K562 (cell line): ENCODE data around the gene ZNF763. TPM values are rescaled to one million over a fixed set of nuclear protein-coding genes. Genes with fewer than 3 reads are reported as not detected.

Experiments used
- ADNP ChIP-seq: fragments of 200-800 bp; sonication (Bioruptor generic); IDR thresholded peaks from 2 replicates; pipeline ENCODE4 v1.6.1; 2016; ENCODE audit warnings: missing genetic modification characterization, missing compliant biosample characterization
- ELF2 ChIP-seq: fragments of 250-450 bp; sonication (Bioruptor Pico); IDR thresholded peaks from 2 replicates; pipeline ENCODE4 v1.5.0; 2021; ENCODE audit warnings: mild to moderate bottlenecking
- ELF4 ChIP-seq: fragments of 450-650 bp; formaldehyde crosslinking; IDR thresholded peaks from 2 replicates; pipeline ENCODE4 v1.4.0; 2022; ENCODE audit warnings: missing genetic modification characterization
- HCFC1 ChIP-seq: IDR thresholded peaks from 2 replicates; pipeline ENCODE4 v1.6.1; 2012; ENCODE audit warnings: low read depth, low read length, improper control_type of control experiment
- HDAC6 ChIP-seq: IDR thresholded peaks from 2 replicates; pipeline ENCODE4 v1.6.1; 2012; ENCODE audit warnings: low read depth, mild to moderate bottlenecking, control low read depth, inconsistent platforms, low read length, moderate library complexity
- HIVEP1 ChIP-seq: fragments of 250-450 bp; sonication (Bioruptor Pico); IDR thresholded peaks from 2 replicates; pipeline ENCODE4 v1.4.0; 2020; ENCODE audit warnings: mild to moderate bottlenecking
- HOXB6 ChIP-seq: fragments of 250-450 bp; sonication (Bioruptor Pico); IDR thresholded peaks from 2 replicates; pipeline ENCODE4 v1.5.1; 2022; ENCODE audit warnings: mild to moderate bottlenecking, borderline replicate concordance
- MECOM ChIP-seq: fragments of 250-450 bp; sonication (Bioruptor Pico); IDR thresholded peaks from 2 replicates; pipeline ENCODE4 v1.8.0; 2022; ENCODE audit warnings: inconsistent platforms
- MGA ChIP-seq: fragments of 450-650 bp; IDR thresholded peaks from 2 replicates; pipeline ENCODE4 v1.6.1; 2016; ENCODE audit warnings: mild to moderate bottlenecking, moderate library complexity
- NR2F6 ChIP-seq: fragments of 450-650 bp; formaldehyde crosslinking; IDR thresholded peaks from 2 replicates; pipeline ENCODE4 v1.4.0; 2020; ENCODE audit warnings: mild to moderate bottlenecking
- POLR2G ChIP-seq: fragments of 200-400 bp; formaldehyde crosslinking; IDR thresholded peaks from 2 replicates; pipeline ENCODE4 v1.6.1; 2017; ENCODE audit warnings: low read depth, mild to moderate bottlenecking, antibody characterized with exemption, low read length, moderate library complexity
- SMAD3 ChIP-seq: fragments of 450-650 bp; formaldehyde crosslinking; conservative IDR thresholded peaks from 2 replicates; pipeline ENCODE4 v1.4.0; 2020; ENCODE audit warnings: mild to moderate bottlenecking
- TARDBP ChIP-seq: fragments of 450-650 bp; IDR thresholded peaks from 2 replicates; pipeline ENCODE4 v1.6.1; 2016
- TEAD4 ChIP-seq, 2 experiments: sonication (generic) in 1 of 2; formaldehyde crosslinking in 1 of 2; IDR thresholded peaks; 2 replicates each; pipeline versions ENCODE4 v1.6.1 to v1.8.0; 2012 to 2022; ENCODE audit warnings: borderline replicate concordance in 1 of 2, inconsistent platforms in 1 of 2, low read length in 1 of 2, mild to moderate bottlenecking in 1 of 2, missing genetic modification reagents in 1 of 2
- ZNF699 ChIP-seq: fragments of 250-450 bp; sonication (Bioruptor Pico); IDR thresholded peaks from 2 replicates; pipeline ENCODE4 v1.8.0; 2021; ENCODE audit warnings: mild to moderate bottlenecking, moderate library complexity; ENCODE audit not compliant: insufficient replicate concordance
- ZNF766 ChIP-seq: fragments of 200-800 bp; sonication (Bioruptor generic); conservative IDR thresholded peaks from 2 replicates; pipeline ENCODE4 v1.6.1; 2016; ENCODE audit warnings: missing genetic modification characterization, missing compliant biosample characterization
- polyA plus RNA-seq, 8 experiments: library from polyadenylated mRNA; depleted of rRNA in 4 of 8; stranded (reverse) in 5 of 8; unstranded in 3 of 8; fragments of >200 nt; fragmentation: Nextera tagmentation in 2 of 8; fragmentation: Illumina TruSeq in 1 of 8; extraction: Ambion mirVana in 2 of 8; extraction: Trizol in 1 of 8; gene quantifications; 2 replicates each; pipeline versions ENCODE4 v1.2.1 to v1.2.3, GENCODE V29; 2011 to 2014; ENCODE audit warnings: inconsistent platforms in 1 of 8, missing spikeins in 1 of 8
- total RNA-seq, 7 experiments: library from RNA; depleted of rRNA in 6 of 7; stranded (reverse); fragments of >200 nt in 6 of 7; fragmentation: Illumina TruSeq in 2 of 7; extraction: Trizol in 2 of 7; gene quantifications; 2 replicates each; pipeline versions ENCODE4 v1.2.1 to v1.2.3, GENCODE V29; 2011 to 2021; ENCODE audit warnings: low replicate concordance in 1 of 7

ZNF763 gene
- total and polyA plus RNA-seq, 9 of the 15 experiments (the other 6 are each of a cell fraction or from before 2014, with no cell fraction given) = 0.08 to 0.28 (median 0.16) TPM; not detected in 3

GRCh38 chr19:11921852-11922495 lies 42.9 kb upstream of the ZNF763 start (continued):
- TF ChIP-seq MGA (no peak), HCFC1 (no peak), POLR2G (no peak), ELF2 (CRISPR knock-in tag) (0 out of 2 replicates have a peak, but pooled peaks have one; percentile 20), MECOM (CRISPR knock-in tag) (0 out of 2 replicates have a peak, but pooled peaks have one; percentile 27), SMAD3 (CRISPR knock-in tag) (no peak), ELF4 (CRISPR knock-in tag) (no peak), TEAD4 (IDR thresholded peaks at IDR 0.05; ENCODE audit: low read length) (no peak), TEAD4 (CRISPR knock-in tag; IDR thresholded peaks at IDR 0.05; ENCODE audit: borderline replicate concordance) (no peak), HOXB6 (no peak), ADNP (tag) (peak; percentile 58; the same call in 1 of the 2 replicates), HDAC6 (no peak), ZNF766 (CRISPR knock-in tag) (no peak), HIVEP1 (CRISPR knock-in tag) (no peak), ZNF699 (CRISPR knock-in tag) (no peak), NR2F6 (CRISPR knock-in tag) (no peak), TARDBP (no peak)
